Inflammatory macrophage treated with lipopolysaccharide for 4 hours (primary cell): ENCODE measurements around the gene SLC25A45.
"Not testable (repeated sequence)": the region's sequence is repeated elsewhere in the genome, so short reads cannot be mapped to it uniquely, and the experiment has no call there.

Source experiments
- DNase-seq: peaks from one replicate; pipeline ENCODE4 v3.0.0-alpha.2; 2020

Gene SLC25A45

GRCh38 chr11:65356394-65356972 is 26.0 kb downstream of the SLC25A45 start:
- DNase-seq, result no peak

GRCh38 chr11:65355776-65356393 is 26.6 kb downstream of the SLC25A45 start:
- DNase-seq, result no peak

GRCh38 chr11:65355013-65355775 is 27.3 kb downstream of the SLC25A45 start:
- peak; percentile 40 for DNase-seq

- DNase-seq, result peak; percentile 92
Observed at GRCh38 chr11:65354265-65355012, 28.0 kb downstream of the SLC25A45 start, which contains the start of gene TIGD3. TSS of gene TIGD3 (plus strand) at chr11:65354751. CDS start at chr11:65355809, 1,058 bp downstream.

- DNase-seq, result no peak
Observed at GRCh38 chr11:65353900-65354264, 28.6 kb downstream of the SLC25A45 start.

GRCh38 chr11:65353376-65353775 is 29.1 kb downstream of the SLC25A45 start:
- DNase-seq, result no peak

GRCh38 chr11:65352783-65353182 is 29.7 kb downstream of the SLC25A45 start:
- DNase-seq, result peak; percentile 53

GRCh38 chr11:65351511-65351910 is 30.9 kb downstream of the SLC25A45 start:
- DNase-seq, result no peak

GRCh38 chr11:65341856-65342255 is 40.6 kb downstream of the SLC25A45 start:
- peak; percentile 52 for DNase-seq

GRCh38 chr11:65340226-65340625 is 42.2 kb downstream of the SLC25A45 start:
- DNase-seq, result no peak

GRCh38 chr11:65338676-65339075 is 43.8 kb downstream of the SLC25A45 start:
- no peak for DNase-seq

- DNase-seq, result no peak
Observed at GRCh38 chr11:65334696-65335295, 47.6 kb downstream of the SLC25A45 start.

- not testable (repeated sequence) for DNase-seq
Observed at GRCh38 chr11:65332591-65332990, 49.9 kb downstream of the SLC25A45 start.

- no peak for DNase-seq
Observed at GRCh38 chr11:65330544-65330943, 51.9 kb downstream of the SLC25A45 start.

- peak; percentile 92 for DNase-seq
Observed at GRCh38 chr11:65329944-65330403, 52.5 kb downstream of the SLC25A45 start.

- DNase-seq, result no peak
Observed at GRCh38 chr11:65329478-65329877, 53.0 kb downstream of the SLC25A45 start.

GRCh38 chr11:65327021-65327420 is 55.4 kb downstream of the SLC25A45 start:
- DNase-seq, result no peak

GRCh38 chr11:65325435-65325834 is 57.0 kb downstream of the SLC25A45 start:
- no peak for DNase-seq
